GM18870 (cell line): ENCODE data around the gene TRAIP.
"Not testable (repeated sequence)": the region's sequence is repeated elsewhere in the genome, so short reads cannot be mapped to it uniquely, and the experiment has no call there.

Experiments
- ATAC-seq: cut with Tn5 transposase; IDR thresholded peaks from one replicate; pipeline ENCODE4 v1.9.1; 2021; ENCODE audit warnings: moderate library complexity; ENCODE audit not compliant: unreplicated experiment

Gene TRAIP

DNA sequence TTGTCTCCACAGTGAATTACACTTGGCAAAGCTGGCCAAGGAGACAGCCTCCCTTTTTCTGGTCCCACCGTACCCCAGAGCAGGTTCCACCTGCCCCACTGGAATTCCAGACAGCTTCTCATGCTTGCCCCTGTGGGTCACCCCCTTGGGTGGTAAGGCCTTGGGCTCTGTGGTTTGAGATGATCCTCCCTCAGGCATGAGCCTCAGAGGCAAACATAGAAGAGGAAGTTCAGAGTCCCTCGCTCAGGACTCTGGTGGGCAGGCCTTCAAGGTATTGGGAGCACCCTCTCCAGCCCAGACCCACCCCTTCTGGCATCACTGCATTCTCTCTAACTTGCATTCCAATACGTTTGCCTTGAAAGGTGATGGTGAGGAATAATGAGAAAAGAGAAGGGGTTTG lies 25.0 kb downstream of the TRAIP start:
- no peak for ATAC-seq

DNA sequence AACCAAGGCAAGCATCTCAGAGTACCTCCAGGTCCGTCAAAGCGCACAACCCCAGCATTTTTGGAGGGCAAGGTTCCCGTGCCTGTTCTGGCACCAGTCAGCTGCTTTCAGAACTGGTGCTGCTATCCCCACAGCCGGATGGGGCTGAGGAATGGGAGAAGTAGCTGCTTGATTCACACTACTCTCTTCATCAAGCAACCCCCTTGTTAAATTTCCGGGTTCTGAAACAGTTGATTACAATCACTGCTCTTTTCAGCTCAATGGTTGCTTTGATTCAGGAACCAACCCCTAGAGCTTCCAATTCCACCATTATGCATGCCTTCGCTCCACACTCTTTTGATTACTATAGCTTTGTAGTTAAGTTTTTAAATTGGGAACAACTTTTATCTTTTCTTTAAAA lies 30.3 kb downstream of the TRAIP start:
- no peak for ATAC-seq

DNA sequence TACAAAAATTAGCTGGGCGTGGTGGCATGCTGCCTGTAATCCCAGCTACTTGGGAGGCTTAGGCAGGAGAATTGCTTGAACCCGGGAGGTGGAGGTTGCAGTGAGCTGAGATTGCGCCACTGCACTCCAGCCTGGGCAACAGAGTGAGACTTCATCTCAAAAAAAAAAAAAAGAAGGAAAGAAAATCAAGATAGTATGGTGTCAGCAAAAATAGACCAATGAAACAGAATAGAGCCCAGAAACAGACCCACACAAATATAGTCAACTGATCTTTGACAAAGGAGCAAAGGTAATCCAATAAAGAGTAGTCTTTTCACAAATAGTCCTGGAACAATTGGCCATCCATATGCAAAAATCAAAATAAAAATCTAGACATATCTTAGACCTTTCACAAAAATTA lies 33.2 kb downstream of the TRAIP start:
- not testable (repeated sequence) for ATAC-seq

DNA sequence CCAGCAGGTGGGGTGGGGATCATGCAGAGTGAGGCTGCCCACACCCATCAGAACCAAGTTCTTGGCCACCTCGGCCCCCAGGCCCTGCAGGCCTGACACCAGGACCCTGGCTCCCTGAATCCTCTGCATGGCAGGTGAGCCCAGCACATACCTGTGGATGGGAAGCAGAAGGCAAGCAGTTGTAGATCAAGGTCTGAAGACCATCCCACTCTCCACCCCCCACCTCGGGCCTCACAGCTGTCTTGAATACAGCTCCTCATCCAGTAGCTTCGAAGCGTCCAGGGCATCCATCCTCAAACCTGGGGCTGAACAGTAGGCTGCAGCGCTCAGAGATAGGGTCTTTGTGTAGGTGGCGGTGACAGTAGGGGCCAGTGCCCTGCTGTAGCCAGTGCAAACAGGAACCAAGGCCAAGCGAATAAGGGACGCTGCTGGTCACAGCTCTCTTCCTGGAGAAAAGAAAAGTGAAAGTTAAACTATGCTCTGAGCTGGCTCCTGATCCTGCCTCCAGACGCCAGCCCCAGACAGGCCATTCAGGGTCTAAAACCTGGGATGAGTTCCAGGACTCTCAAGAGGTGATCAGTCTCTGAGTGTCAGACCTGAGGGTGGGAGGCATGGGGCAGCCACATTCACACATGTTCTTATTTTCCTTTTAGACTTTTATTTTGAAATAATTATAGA lies 42.7 kb downstream of the TRAIP start, which contains the start of gene UBA7:
UBA7 (minus strand) TSS at position 457 of the 678 bp plus-strand sequence; CDS start at position 291, 166 bp downstream.
- ATAC-seq: no peak

DNA sequence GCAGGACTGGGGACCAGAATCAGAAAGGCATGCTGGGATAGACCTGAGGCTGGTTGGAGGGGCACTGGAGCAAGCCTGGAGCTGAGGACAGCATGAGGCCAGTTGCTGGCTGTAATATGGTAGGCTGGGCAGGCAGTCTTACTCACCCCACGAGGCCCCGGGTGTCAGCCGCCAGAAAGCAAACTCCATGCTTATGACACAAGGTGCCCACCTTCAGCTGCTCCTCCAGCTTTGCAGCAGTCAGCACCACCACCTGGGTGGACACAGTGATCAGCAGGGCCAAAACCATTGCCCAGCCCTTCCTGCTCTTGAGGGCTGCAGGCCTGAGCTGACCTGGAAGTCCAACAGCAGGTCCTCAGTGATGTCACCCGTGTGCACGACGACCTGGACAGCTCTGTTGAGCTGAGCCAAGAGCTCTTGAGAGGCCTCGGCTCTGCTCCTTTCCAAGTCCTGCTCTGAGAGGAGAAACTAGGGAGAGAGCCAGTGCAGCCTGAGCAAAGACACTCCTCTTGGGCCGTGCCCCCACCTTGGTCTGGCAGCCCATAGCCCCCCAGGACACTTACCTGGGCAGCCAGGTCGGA lies 43.4 kb downstream of the TRAIP start:
- no peak for ATAC-seq

DNA sequence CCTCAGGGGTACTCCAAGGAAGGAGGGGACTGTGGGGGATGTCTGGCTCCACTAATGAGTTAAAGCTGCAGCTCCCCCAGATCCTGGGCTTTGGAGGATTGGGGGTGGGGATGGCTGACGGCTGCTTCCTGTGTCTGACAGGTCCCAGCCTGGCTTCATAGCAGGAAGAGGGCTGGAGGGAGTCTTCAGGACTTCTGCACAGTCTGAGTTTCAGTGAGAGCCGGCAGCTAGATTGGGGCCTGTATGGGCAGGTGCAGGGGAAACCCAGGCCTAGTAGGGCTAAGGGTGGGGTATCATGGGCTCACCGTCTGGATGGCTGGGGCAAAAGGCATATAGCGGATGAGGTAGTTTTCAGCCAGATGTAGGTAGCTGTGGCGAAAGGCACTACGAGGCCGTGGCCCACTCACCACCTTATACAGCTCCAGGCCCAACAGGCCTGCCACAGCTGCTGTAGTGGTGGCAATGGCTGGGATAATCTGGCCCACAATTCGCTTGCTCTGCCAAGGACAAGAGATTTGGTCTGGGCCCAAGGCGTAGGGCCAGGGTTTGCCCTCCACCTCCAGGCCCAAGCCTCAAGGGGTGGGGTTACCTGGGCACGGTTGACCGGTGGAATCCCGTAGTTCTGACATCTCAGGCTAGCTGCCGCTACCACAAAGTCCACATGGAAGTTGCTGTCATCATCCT lies 48.8 kb downstream of the TRAIP start:
- ATAC-seq: no peak

DNA sequence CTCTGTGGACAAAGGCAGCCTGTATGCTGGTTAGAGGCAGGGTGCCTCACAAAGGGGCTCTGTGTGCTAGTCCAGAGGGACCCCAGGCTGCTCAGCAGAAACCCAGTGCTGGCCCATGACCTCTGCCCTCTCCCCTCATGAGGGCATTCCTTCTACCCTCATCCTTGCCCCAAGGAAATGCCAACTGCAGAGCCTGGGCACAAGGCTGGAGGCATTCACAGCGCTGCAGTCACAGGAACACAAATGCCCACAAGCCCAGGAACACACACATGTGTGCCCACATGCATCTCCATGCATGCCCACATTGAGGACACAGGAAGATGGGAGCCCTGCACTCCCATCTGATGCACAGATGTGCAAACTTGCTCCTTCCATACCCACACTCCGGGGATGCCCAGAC lies 49.5 kb downstream of the TRAIP start:
- no peak for ATAC-seq

DNA sequence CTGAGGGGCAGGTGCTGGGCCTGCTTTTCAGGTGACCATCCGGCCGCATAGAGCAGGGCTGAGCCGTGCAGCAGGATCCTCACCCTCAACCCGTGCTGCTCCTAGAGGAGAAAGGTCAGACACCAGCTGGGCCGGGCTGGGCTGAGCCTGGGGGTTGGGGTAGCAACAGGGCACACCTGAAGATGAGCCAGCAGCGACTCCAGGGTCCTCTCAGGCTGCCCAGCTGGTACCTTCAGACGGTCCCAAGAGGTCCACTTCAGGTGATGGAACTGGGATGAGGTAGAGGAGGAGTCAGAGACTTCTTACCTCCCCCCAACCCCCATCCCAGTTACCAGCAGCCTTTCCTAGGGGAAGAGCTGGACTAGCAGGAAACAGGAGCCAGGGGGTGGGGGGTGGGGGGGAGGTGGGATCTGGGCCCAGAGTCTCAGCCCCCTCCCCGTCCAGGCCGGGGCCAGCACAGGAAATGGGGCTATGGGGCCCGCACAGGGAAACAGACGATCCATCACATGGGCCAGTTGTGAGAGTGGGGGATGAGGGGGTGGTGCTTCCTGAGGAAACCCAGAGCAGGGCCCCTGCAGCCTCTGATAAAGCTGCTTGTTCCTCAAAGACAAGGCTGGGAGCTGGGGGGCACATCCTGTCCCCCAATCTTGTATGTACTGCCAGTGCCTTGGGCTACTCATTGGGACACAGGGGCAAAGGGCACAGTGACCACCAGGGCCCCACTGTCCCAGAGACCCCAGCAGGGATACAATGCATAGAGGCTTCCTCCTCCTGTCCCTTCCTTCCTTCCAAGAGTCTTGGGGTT lies 50.3 kb downstream of the TRAIP start:
- no peak for ATAC-seq

DNA sequence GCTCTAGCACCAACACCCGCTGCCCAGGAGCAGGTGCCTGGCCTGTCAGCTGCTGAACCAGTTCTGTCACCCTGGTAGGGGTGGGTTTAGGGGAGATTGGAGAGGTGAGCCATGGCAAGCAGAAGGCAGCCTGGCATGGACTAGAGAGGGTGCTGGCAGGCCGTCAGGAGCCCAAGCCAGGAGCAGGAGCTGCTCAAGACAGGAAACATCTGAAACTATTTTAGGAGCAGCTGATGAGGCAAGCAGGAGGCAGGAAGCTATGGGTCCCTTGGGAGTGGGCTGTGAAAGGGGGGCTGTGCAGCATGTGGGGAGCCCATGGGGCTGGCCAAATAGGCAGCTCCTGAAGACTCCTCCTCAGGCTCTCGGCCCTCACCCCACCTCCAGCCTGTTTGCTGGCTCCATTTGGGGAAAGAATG lies 51.0 kb downstream of the TRAIP start:
- no peak for ATAC-seq

DNA sequence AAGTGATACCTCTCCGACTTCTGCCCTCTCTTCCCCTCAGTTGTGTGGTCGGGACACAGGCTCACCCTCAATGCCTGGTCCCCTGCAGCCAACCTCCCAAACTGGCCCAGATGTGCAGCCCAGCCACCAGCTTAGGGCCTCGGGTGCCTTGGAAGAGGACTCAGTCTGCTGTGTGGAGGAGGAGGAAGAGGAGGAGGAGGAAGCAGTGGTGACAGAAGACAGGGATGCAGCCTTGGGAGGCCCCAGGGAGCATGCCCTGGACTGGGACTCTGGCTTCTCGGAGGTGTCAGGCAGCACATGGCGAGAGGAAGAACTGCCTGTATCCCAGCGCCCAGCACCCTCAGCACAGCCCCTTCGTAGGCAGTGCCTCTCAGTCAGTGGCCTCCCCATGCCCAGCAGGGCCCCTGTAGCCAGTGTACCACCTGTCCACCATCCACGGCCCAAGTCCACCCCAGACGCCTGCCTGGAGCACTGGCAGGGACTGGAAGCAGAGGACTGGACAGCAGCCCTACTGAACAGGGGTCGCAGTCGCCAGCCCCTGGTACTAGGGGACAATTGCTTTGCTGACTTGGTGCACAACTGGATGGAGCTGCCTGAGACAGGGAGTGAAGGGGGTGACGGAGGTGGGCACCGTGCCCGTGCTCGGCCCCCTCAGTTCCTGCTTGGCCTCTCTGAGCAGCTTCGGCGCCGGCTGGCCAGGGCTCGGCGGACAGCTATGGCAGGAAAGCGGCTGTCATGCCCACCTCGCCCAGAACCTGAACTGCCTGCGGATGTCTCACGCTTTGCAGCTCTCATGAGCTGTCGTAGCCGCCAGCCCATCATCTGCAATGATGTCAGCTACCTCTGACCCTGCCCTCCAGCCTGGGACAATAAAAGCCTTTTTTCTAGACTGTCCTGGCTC lies 52.0 kb downstream of the TRAIP start:
- no peak for ATAC-seq

DNA sequence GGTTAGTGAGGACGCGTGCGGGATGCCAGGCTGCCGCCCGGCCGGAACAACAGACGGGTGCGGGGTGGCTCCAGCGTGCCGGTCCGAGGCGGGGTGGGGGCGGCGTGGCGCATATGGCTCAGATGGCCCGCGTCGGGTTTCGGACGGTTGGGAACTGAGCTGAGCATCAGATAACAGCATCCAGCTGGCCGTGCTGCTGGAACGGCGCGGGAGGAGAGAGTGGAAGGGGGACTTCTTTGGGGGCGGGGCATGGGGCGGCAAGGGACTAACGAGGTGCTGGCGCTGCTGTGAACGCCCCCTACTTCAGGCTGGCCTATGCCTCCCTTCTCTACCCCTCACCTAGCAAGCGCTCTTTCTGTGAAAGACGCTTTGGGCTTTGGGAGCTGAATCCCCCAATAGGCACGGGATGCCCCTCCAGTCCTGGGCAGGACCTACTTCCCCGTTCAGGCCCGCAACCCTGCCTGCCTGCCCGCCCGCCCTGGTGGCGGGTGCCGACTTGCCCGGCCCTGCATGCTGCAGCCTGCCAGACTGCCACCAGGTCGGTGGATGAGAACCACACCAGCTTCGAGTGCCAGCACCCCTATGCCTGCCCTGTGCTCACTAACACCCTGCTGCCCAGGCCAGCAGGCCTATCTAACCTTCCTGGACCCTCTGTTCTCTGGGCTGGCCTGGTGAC lies 52.8 kb downstream of the TRAIP start:
- peak; percentile 8 for ATAC-seq

DNA sequence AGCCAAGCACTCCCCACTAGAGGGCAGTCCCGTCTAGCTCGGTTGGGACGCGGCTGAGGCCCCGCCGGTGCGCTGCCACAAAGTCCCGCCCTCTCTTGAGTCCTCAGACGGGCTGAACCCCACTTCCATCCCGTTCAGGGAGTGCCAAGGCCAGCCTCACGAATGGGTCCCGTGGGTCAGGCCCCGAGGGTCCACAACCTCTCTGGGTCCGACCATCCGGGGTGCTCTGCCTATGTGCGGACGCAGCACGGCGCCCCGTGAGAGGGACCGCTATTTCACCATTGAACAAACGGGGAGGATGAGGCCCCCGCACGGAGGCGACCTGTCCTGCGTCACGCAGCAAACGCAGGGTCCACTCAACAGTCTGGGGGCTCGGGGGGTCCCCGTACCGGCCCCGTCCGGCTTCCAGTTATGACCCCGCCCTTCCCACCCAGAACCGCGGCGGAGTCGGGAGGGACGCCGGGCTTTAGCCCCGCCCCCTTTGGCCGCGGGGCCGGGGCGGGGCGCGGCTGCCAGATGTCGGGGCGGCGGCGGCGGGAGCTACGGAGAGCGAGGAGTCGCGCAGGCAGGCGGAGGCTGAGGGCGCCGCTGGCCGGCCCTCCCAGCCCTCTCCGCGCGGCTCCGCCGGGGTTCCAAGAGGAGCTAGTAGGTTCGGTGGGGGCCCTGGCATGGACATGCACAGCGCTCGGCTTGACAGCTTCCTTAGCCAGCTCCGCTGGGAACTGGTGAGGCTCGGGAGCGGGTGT lies 53.5 kb downstream of the TRAIP start, which contains the start of gene INKA1:
INKA1 (plus strand) TSS at position 543 of the 746 bp plus-strand sequence; CDS start at position 675, 132 bp downstream.
- peak; percentile 37 for ATAC-seq

DNA sequence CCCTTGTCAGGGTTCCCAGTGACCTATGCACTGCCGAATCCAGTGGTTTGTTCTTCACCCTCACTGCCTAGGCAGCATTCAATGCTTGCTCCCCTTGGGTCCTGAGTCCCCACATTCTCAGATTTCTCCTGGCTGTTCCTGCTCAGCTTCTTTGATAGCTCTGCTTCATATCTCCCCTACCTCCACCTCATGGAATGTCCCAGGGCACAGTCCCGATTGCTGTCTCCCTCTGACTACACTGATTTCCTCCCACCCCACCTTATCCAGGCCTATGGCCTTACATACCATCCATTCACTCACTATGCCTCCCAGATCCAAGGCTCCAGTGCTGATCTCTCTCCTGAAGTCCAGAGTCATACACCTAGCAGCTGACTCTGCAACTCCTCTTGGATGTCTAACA lies 55.2 kb downstream of the TRAIP start:
- no peak for ATAC-seq

DNA sequence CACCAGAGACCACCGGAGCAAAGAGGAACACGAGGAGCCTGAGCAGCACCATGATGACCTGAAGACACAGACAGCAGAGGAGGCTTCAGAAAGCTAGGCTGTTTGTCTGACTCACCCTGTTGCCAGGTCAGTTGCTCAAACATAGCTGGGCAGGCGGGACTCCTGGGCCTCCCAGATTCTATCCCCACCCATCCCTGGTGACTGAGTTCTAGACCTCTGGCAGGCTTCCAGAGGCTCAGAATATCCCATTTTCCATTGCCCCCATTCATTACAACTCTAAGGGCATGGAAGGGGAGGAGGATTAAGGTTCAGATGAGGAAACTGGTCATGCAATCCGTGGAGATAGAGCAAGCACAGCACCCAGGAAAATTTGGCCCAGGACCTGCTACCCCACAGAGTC lies 56.6 kb downstream of the TRAIP start, which contains the start of gene CDHR4:
CDHR4 (minus strand) TSS at position 113 of the 400 bp plus-strand sequence; CDS start at position 52, 61 bp downstream.
- ATAC-seq: no peak

DNA sequence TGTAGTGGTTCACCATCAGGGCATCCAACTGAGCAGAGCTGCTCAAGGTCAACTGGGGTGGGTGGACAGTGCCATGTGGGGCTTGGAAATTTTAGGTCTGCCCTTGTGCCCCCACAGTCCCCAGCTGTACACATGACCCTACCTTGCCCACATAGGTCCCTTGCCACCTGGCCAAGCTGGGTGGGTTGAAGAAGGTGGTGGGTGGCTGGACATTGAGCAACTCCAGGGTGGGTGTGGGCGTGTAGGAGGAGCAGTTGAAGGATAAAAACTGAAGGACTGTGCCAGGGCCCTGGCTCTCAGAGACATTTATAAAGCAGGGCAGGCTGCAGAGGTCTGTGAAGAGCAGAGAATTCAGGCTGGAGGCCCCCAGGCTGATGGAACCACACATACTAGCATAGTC lies 57.3 kb downstream of the TRAIP start:
- ATAC-seq: no peak

DNA sequence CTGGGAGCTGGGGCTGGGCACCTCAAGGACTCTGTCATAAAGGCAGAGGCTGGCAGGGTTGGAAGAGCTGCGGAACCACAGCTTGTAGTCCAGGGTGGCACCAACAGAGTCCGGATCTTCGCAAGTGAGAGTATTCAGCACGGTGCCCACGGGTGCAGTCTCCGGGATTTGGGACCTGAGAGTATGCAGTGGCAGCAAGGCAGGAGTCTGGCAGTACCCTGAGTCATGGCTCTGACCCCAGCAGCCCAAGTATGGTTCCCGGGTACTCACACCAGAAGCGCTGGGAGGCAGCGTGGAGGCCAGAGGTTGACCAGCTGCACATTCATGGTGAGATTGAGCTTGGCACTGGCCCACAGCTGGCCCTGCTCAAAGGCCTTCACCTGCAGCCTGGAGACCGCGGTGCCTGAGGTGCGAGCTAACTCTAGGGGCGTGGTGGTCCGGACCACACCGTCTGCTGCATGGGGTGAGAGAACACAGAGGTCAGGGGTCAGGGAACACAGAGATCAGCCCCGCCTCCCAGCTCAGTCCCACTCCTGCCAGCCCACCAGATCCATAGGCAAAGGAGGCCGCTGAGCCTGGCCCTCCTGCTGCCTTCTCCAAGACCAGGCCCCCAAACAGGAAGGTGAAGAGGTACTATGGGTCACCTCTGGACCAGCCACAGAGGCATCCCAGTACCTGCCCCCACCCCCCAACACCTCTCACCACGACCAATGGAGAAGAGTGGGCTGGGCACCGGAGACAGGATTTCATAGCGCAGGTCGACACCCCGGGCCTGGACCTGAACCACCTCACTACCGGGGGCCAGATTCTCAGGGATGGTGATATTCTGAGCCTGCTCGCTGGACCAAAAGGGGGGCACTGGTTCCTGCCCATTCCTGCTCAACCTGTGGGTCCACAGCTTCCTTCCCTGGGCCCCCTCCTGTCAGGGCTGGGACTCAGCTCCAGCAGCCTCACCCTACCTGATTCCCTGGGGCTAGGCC lies 61.1 kb downstream of the TRAIP start:
- ATAC-seq: no peak

DNA sequence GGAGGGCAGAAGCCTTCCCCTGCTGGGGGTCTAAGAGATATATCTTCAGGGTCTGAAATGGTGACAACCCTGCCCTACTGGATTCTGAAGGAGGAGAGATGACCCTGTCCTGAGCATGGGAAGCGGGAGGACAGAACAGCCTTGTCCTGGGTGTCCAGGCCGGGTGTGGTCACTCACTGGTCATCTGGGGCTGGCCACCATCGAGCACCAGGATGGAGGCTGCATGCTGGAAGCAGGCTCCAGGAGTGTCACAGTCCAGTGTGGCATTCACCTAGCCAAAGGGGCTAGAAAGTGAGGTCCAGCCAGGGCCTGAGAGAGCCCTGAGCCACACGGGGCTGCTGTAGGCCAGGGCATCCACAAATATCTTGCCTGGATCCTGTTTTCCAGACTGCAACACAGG lies 61.9 kb downstream of the TRAIP start:
- no peak for ATAC-seq
